Umbilical cord (tissue), 1 donor: ENCODE measurements around the gene ZNF691. TPM values are rescaled to one million over a fixed set of nuclear protein-coding genes. Genes with fewer than 3 reads are reported as not detected.

Experiments
- total RNA-seq: library from RNA; depleted of rRNA; stranded (reverse); fragments of >200 nt; gene quantifications from one replicate; pipeline ENCODE4 v1.2.3, GENCODE V29; 2014; ENCODE audit warnings: low replicate concordance; ENCODE audit not compliant: insufficient read depth

ZNF691 gene
- total RNA-seq, 1 donor from 2014 or later = 8.2 TPM

Other genes with a start within 250 kb of the ZNF691 start
- gene PPIH, start 188.2 kb upstream of the ZNF691 start, total RNA-seq = 10.4 TPM
- 499 TPM for gene YBX1, start 164.2 kb upstream of the ZNF691 start, total RNA-seq
- not detected for gene CLDN19, start 106.4 kb upstream of the ZNF691 start, total RNA-seq
- 160 TPM for gene P3H1, start 79.6 kb upstream of the ZNF691 start, total RNA-seq
- 4.8 TPM for gene C1orf50, start 79.4 kb upstream of the ZNF691 start, total RNA-seq
- gene TMEM269, start 61.6 kb upstream of the ZNF691 start, total RNA-seq = not detected
- 27.4 TPM for gene ERMAP, start 29.5 kb upstream of the ZNF691 start, total RNA-seq
- 38.3 TPM for gene SVBP, start 29.2 kb upstream of the ZNF691 start, total RNA-seq
- 201 TPM for gene SLC2A1, start 112.3 kb downstream of the ZNF691 start, total RNA-seq